Hepatocyte (in vitro differentiated cells): Measurements from ENCODE around the gene PCNX3.

Experiments used
- EZH2 ChIP-seq: fragments of 200-600 bp; sonication (generic); IDR thresholded peaks from 2 replicates; pipeline ENCODE4 v1.6.1; 2016; ENCODE audit warnings: antibody characterized with exemption, mild to moderate bottlenecking, borderline replicate concordance
- EZH2phosphoT487 ChIP-seq: fragments of 200-600 bp; sonication (generic); IDR thresholded peaks from one replicate; pipeline ENCODE4 v1.6.1; 2018; ENCODE audit warnings: antibody characterized with exemption, mild to moderate bottlenecking, low read depth, moderate library complexity; ENCODE audit not compliant: unreplicated experiment, severe bottlenecking

DNA sequence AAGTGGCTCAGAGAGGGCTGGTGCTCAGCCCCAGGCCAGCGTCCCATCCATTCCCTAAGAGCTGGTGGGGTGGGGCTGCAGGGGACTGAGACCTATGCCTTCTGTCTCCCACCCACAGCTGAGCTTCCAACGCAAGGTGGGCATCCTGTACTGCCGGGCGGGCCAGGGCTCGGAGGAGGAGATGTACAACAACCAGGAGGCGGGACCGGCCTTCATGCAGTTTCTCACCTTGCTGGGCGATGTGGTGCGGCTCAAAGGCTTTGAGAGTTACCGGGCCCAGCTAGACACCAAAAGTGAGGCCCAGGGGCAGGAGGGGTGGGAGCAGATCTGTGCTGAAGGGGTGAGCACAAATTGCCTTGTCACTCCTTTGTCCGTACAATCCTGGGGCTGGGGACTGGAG lies 29.3 kb downstream of the PCNX3 start:
- no peak for TF ChIP-seq EZH2
- TF ChIP-seq EZH2phosphoT487: no peak
